Measurements from ENCODE around the gene SERAC1.

DNA sequence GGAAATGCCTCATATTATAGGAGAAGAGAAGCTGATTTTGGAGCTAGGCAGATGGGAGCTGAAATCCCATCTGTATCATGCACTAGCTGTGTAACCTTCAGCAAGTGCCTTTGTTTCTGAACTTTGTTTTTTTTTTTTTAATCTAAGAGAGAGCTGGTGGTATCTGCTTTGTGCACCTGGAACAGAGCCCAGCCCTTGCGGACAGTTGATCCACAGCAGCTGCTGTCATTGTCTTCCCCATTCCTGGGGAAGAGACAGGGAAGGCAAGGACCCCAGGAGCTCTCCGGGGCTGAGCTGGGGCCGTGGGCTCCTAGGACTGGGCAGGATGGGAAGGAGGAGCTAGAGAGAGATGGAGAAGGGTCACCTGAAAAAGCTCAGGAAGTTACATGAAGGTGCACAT lies 94.3 kb downstream of the SERAC1 start:
- TF ChIP-seq, protein P1, sequence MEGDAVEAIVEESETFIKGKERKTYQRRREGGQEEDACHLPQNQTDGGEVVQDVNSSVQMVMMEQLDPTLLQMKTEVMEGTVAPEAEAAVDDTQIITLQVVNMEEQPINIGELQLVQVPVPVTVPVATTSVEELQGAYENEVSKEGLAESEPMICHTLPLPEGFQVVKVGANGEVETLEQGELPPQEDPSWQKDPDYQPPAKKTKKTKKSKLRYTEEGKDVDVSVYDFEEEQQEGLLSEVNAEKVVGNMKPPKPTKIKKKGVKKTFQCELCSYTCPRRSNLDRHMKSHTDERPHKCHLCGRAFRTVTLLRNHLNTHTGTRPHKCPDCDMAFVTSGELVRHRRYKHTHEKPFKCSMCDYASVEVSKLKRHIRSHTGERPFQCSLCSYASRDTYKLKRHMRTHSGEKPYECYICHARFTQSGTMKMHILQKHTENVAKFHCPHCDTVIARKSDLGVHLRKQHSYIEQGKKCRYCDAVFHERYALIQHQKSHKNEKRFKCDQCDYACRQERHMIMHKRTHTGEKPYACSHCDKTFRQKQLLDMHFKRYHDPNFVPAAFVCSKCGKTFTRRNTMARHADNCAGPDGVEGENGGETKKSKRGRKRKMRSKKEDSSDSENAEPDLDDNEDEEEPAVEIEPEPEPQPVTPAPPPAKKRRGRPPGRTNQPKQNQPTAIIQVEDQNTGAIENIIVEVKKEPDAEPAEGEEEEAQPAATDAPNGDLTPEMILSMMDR (IDR thresholded peaks at IDR 0.05; ENCODE audit: insufficient read depth, low read length) = no peak
- TF ChIP-seq POLR2AphosphoS5 (IDR thresholded peaks at IDR 0.05; ENCODE audit: low read depth) (no peak), SPI1 (IDR thresholded peaks at IDR 0.05; ENCODE audit: borderline replicate concordance, low read depth) (no peak), GABPA (IDR thresholded peaks at IDR 0.05; ENCODE audit: low read depth) (no peak)
- TF ChIP-seq, protein P2, sequence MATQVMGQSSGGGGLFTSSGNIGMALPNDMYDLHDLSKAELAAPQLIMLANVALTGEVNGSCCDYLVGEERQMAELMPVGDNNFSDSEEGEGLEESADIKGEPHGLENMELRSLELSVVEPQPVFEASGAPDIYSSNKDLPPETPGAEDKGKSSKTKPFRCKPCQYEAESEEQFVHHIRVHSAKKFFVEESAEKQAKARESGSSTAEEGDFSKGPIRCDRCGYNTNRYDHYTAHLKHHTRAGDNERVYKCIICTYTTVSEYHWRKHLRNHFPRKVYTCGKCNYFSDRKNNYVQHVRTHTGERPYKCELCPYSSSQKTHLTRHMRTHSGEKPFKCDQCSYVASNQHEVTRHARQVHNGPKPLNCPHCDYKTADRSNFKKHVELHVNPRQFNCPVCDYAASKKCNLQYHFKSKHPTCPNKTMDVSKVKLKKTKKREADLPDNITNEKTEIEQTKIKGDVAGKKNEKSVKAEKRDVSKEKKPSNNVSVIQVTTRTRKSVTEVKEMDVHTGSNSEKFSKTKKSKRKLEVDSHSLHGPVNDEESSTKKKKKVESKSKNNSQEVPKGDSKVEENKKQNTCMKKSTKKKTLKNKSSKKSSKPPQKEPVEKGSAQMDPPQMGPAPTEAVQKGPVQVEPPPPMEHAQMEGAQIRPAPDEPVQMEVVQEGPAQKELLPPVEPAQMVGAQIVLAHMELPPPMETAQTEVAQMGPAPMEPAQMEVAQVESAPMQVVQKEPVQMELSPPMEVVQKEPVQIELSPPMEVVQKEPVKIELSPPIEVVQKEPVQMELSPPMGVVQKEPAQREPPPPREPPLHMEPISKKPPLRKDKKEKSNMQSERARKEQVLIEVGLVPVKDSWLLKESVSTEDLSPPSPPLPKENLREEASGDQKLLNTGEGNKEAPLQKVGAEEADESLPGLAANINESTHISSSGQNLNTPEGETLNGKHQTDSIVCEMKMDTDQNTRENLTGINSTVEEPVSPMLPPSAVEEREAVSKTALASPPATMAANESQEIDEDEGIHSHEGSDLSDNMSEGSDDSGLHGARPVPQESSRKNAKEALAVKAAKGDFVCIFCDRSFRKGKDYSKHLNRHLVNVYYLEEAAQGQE (IDR thresholded peaks at IDR 0.05; ENCODE audit: insufficient replicate concordance, low read depth) = no peak

Measured in HL-60 (cell line).